ENCODE results near the gene VIT.
A peak's percentile ranks its signal among the peaks of the same experiment; 100 is the strongest.

The VIT gene

GRCh38 chr2:36696533-36696932 lies at the start of gene VIT:
VIT (plus strand) TSS chr2:36696707; CDS start chr2:36716371, 19,664 bp downstream.
- no peak for DNase-seq

GRCh38 chr2:36650031-36650829 lies 46.3 kb upstream of the VIT start:
- DNase-seq: no peak

DNA sequence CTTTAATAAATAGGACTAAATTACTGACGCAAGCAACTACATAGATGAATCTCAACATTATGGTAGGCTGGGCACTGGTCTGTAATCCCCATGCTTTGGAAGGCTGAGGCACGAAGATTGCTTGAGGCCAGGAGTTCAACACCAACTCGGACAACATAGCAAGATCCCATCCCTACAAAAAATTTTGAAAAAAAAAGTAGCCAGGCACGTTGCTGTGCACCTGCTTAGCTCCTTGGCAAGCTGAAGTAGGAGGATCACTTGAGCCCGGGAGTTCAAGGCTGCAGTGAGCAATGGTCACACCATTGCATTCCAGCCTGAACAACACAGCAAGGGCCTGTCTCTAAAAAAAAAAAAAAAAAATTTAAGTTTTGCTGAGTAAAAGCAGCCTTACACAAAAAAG lies 43.4 kb upstream of the VIT start:
- no peak for DNase-seq

- no peak for DNase-seq
Measured at GRCh38 chr2:36653967-36654694, 42.4 kb upstream of the VIT start.

DNA sequence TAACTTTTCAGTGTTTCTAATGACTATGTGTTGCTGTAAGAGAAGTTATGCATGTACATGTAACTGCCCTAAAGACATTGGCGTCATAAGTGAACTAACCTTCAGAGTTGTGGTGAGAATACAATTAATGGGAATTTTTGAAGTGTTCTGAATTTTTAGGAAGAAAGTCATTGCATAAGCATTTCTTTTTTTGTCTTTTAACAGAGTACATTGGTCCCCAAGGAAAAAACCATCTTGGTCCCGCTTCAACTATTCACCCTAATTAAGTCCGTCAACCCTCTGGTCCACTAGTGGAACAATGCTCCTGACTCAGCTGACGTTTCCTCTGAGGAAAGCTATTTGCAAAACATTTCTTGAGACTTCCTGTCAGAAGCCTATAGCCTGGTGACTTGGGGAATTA lies 41.1 kb upstream of the VIT start:
- no peak for DNase-seq

GRCh38 chr2:36657703-36658102 lies 38.8 kb upstream of the VIT start:
- no peak for DNase-seq

DNA sequence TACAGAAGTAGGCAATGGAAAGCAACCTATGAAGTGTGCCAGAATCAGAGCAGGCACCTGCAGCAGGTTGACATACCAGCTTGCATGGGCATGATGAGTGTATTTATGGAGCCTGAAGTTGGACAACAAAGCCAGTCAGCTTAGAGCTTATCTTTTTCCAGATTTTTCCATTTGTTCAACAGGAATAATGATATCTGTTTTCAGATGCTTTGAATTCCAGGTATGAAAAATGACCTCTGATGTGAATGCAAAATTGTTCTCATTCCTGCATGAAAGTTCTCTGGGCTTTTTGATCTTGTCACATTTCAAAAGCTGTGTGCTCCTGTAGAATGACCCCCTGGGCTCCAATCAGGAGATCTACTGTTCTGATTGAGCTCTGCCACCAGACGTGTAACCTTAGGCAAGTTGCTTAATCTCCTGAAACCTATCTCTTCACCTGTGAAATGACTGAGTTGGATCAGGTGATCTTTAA lies 38.2 kb upstream of the VIT start:
- no peak for DNase-seq

- no peak for DNase-seq
Measured at GRCh38 chr2:36659218-36659617, 37.3 kb upstream of the VIT start.

- no peak for DNase-seq
Measured at GRCh38 chr2:36659872-36660312, 36.6 kb upstream of the VIT start.

DNA sequence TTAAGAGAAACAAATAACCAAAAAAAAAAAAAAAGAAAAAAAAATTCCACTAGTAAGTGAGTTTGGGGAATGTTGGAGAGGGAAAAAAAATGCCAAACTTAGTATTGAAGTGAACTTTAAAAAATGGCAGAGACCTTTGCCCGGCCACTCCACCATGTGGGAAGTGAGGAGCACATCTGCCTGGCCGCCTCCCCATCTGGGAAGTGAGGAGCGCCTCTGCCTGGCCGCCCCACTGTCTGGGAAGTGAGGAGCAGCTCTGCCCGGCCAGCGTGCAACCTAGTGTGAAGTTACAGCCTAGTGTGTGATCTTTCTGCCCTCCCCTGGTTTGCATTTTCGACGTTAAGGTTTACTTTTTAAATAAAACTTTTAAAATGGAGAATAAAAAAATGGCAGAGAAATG lies 33.9 kb upstream of the VIT start:
- no peak for DNase-seq

GRCh38 chr2:36663295-36663694 lies 33.2 kb upstream of the VIT start:
- DNase-seq: no peak

- peak; percentile 8 for DNase-seq
Measured at GRCh38 chr2:36663851-36664695, 32.4 kb upstream of the VIT start.

DNA sequence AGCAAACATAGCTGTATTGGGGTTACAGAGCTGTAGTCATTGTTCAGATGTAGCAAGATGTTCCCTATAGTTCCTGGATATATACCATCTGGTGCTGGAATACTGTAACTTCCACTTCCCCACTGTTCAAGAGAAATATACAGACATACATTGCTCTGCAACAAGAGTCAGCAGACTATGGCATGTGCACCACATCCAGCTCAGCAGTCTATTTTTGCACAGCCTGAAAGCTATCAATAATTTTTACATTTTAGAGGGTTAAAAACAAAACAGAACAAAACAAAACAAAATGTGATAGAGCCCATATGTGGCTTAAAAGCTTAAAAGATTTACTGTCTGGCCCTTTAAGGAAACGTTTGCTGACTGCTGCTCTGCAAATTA lies 31.8 kb upstream of the VIT start:
- DNase-seq: no peak

DNA sequence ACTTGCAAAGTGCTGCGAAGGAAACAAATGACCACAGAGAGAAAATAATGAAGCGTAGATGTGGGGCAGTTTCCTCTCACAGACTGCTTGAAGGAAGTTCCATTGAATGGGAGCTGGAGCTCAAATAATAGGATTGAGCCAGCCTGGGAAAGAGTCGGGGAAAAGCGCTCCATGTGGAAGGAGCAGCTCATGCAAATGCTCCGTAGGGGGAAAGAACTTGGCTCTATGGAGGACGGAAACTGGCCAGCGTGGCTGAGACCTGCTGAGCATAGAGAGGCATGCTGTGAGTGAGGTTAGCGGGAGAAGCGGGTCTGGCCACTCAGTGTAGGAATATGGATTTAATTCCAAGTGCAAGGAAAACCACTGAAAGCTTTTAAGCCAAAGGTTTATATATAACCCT lies 28.6 kb upstream of the VIT start:
- no peak for DNase-seq

GRCh38 chr2:36670881-36671595 lies 25.5 kb upstream of the VIT start:
- DNase-seq: no peak

DNA sequence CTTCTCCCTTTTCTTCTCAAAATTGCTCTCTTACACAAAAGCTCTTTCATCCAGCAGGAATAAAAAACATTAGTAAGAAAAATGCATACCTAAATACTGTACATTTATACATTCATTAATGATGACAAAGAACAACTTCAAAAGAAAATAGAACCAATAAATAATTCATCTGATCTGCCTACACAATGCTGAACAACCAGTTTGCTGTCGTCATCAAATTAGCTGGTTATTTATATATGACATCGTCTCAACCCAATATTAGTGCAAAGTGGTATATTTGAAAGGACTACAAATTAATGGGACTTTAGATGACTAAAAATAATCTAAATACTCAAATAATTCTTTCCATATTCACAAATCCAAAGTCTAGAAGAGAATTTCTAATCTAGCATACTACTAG lies 24.8 kb upstream of the VIT start:
- no peak for DNase-seq

- DNase-seq: no peak
Measured at GRCh38 chr2:36672199-36672598, 24.3 kb upstream of the VIT start.

- no peak for DNase-seq
Measured at GRCh38 chr2:36675579-36676282, 20.8 kb upstream of the VIT start.

DNA sequence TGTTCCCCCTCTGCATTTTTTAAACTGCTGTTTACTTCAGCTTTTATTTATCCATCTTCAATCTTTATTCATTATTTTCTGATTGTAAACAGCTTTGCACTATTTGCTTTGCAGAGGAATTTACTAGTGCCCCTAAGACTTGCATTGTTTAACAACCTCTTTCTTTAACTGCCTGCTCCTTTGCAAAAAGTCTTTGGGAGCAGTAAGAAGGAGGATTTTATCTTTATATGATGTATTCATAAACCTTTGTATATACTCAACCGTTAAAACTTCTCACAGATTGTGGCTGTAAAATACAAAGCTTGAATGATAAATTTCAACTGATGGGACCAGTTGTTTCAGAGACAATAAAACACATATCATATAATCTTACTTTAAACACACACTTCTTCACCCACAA lies 20.1 kb upstream of the VIT start:
- DNase-seq: no peak

GRCh38 chr2:36677386-36677785 lies 19.1 kb upstream of the VIT start:
- no peak for DNase-seq

DNA sequence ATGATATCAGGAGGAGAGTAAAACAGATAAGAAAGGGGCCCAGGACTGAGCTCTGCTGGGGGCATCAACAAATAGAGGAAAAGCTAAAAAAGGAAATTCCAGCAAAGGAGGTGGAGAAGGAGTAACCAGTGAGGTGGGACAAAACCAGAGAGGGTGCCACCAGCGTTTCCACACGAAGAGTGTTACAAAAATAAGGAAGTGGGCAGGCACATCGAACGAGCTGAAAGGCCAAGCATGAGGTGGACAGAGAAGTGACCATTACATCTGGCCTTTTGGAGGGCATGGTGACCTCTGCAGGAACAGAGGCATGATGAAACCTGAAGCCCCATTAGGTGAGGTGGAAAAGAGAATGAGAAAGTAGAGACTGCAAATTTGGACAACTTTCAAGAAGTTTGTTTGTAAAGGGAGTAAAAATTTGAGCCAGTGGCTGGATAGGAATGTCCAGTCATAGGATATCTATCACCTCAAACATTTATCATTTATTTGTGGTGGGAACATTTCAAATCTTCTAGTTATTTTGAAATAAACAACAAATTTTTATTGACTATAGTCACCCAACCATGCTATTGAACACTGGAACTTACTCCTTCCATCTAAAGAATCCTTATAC lies 18.4 kb upstream of the VIT start:
- no peak for DNase-seq

- DNase-seq: no peak
Measured at GRCh38 chr2:36678856-36679255, 17.7 kb upstream of the VIT start.
